Measurements from ENCODE around the gene BCOR. TPM values are rescaled to one million over a fixed set of nuclear protein-coding genes. Genes with fewer than 3 reads are reported as not detected.

Gene BCOR
- total and polyA plus RNA-seq, 2 of the 13 experiments (the other 11 are each of a cell fraction or from before 2014, with no cell fraction given), result 14.3 to 15.2 TPM

DNA sequence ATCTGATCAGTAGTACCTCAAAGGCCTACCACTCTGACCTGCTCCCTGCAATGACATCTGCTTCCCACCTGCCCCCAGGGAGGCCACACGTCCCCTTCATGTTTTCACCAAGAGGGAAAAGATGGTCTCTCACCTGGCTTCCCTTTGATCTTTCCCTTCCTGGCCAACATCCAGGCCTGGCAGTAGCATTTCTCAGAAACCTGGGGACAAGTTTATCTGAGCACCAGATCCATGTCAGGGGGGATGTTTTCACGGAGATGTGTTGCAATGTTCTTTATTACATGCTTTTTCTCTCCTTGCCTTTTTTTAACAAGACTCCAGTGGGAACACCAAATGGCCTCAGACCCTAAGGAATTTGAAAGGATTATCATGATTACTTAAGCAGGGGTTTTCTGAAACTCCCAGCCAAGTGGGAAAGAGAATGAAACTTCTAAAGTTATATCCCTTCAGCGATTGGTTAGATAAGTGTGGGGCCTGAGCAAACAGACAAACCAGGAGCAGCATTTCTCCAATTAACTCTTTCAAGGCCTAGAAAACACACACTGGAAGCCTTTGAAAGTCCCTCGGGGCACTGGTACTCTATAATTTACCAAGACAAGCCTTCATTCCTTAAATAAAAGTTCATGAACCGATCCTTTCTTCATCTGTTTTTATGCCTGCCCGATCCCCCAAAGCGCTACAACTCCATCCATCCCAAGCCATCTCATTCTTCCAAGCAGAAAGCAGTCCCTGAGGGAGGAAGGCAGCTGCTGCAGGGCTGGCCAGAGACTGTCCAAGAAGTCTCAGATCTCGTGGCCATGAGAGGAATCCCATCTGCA, 94.1 kb downstream of the BCOR start (continued):
- TF ChIP-seq SMARCE1 (IDR thresholded peaks at IDR 0.05; ENCODE audit: borderline replicate concordance) (no peak), ZNF180 (CRISPR knock-in tag; IDR thresholded peaks at IDR 0.05; ENCODE audit: borderline replicate concordance, low read depth) (no peak), ZNF33A (CRISPR knock-in tag; IDR thresholded peaks at IDR 0.05; ENCODE audit: borderline replicate concordance) (no peak), ZMYM2 (CRISPR knock-in tag; IDR thresholded peaks at IDR 0.05) (no peak), ZNF432 (CRISPR knock-in tag; IDR thresholded peaks at IDR 0.05; ENCODE audit: borderline replicate concordance) (no peak), ZNF891 (CRISPR knock-in tag; IDR thresholded peaks at IDR 0.05) (no peak), TGIF2 (CRISPR knock-in tag; IDR thresholded peaks at IDR 0.05) (no peak), ZNF10 (CRISPR knock-in tag; IDR thresholded peaks at IDR 0.05; ENCODE audit: borderline replicate concordance, low read depth) (no peak), MEF2D (CRISPR knock-in tag; IDR thresholded peaks at IDR 0.05) (no peak), CBX5 (CRISPR knock-in tag; IDR thresholded peaks at IDR 0.05; ENCODE audit: borderline replicate concordance) (no peak; the same call in 1 of the 2 replicates), ELF4 (CRISPR knock-in tag; IDR thresholded peaks at IDR 0.05; ENCODE audit: borderline replicate concordance) (no peak), CC2D1A (CRISPR knock-in tag; IDR thresholded peaks at IDR 0.05) (no peak), SIN3B (IDR thresholded peaks at IDR 0.05; ENCODE audit: low read length) (no peak), SIX1 (CRISPR knock-in tag; IDR thresholded peaks at IDR 0.05; ENCODE audit: borderline replicate concordance) (0 out of 2 replicates have a peak, but pooled peaks have one; percentile 16), MAZ (IDR thresholded peaks at IDR 0.05; ENCODE audit: borderline replicate concordance, low read depth, low read length) (no peak), MAZ (CRISPR knock-in tag; IDR thresholded peaks at IDR 0.05; ENCODE audit: low read depth) (no peak; the same call in 1 of the 2 replicates), ZNF367 (CRISPR knock-in tag; IDR thresholded peaks at IDR 0.05; ENCODE audit: borderline replicate concordance) (no peak), TEAD2 (CRISPR knock-in tag; IDR thresholded peaks at IDR 0.05) (no peak), REL (CRISPR knock-in tag; conservative IDR thresholded peaks at IDR 0.05) (no peak), IRF2 (CRISPR knock-in tag; IDR thresholded peaks at IDR 0.05) (no peak), RORA (CRISPR knock-in tag; IDR thresholded peaks at IDR 0.05) (no peak)
- TF ChIP-seq, protein P1, sequence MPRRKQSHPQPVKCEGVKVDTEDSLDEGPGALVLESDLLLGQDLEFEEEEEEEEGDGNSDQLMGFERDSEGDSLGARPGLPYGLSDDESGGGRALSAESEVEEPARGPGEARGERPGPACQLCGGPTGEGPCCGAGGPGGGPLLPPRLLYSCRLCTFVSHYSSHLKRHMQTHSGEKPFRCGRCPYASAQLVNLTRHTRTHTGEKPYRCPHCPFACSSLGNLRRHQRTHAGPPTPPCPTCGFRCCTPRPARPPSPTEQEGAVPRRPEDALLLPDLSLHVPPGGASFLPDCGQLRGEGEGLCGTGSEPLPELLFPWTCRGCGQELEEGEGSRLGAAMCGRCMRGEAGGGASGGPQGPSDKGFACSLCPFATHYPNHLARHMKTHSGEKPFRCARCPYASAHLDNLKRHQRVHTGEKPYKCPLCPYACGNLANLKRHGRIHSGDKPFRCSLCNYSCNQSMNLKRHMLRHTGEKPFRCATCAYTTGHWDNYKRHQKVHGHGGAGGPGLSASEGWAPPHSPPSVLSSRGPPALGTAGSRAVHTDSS (CRISPR knock-in tag; conservative IDR thresholded peaks at IDR 0.05), result no peak
- TF ChIP-seq, protein P2, sequence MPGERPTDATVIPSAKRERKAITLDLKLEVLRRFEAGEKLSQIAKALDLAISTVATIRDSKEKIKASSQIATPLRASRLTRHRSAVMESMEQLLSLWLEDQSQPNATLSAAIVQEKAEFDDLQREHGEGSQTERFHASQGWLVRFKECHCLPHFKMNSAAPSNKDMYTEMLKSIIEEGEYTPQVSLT (CRISPR knock-in tag; IDR thresholded peaks at IDR 0.05; ENCODE audit: borderline replicate concordance, low read depth), result no peak
- TF ChIP-seq, protein P3, sequence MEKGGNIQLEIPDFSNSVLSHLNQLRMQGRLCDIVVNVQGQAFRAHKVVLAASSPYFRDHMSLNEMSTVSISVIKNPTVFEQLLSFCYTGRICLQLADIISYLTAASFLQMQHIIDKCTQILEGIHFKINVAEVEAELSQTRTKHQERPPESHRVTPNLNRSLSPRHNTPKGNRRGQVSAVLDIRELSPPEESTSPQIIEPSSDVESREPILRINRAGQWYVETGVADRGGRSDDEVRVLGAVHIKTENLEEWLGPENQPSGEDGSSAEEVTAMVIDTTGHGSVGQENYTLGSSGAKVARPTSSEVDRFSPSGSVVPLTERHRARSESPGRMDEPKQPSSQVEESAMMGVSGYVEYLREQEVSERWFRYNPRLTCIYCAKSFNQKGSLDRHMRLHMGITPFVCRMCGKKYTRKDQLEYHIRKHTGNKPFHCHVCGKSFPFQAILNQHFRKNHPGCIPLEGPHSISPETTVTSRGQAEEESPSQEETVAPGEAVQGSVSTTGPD (CRISPR knock-in tag; IDR thresholded peaks at IDR 0.05), result peak; percentile 46; the same call in 1 of the 2 replicates
- TF ChIP-seq, protein P4, sequence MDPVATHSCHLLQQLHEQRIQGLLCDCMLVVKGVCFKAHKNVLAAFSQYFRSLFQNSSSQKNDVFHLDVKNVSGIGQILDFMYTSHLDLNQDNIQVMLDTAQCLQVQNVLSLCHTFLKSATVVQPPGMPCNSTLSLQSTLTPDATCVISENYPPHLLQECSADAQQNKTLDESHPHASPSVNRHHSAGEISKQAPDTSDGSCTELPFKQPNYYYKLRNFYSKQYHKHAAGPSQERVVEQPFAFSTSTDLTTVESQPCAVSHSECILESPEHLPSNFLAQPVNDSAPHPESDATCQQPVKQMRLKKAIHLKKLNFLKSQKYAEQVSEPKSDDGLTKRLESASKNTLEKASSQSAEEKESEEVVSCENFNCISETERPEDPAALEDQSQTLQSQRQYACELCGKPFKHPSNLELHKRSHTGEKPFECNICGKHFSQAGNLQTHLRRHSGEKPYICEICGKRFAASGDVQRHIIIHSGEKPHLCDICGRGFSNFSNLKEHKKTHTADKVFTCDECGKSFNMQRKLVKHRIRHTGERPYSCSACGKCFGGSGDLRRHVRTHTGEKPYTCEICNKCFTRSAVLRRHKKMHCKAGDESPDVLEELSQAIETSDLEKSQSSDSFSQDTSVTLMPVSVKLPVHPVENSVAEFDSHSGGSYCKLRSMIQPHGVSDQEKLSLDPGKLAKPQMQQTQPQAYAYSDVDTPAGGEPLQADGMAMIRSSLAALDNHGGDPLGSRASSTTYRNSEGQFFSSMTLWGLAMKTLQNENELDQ (CRISPR knock-in tag; IDR thresholded peaks at IDR 0.05; ENCODE audit: borderline replicate concordance), result no peak
